ENCODE data around the gene LRRC18. TPM values are rescaled to one million over a fixed set of nuclear protein-coding genes. Genes with fewer than 3 reads are reported as not detected.

The LRRC18 gene
- total RNA-seq, 1 donor from 2014 or later, result not detected

- ATAC-seq (ENCODE audit: poor library complexity), result no peak
- intact Hi-C loops (cut with DNase I), result no loop called here
Observed at GRCh38 chr10:48894911-48895802, 44.5 kb downstream of the LRRC18 start.

GRCh38 chr10:48890888-48891850 is 48.5 kb downstream of the LRRC18 start:
- DNase-seq (no peak), ATAC-seq (ENCODE audit: poor library complexity) (no peak)
- intact Hi-C loops (cut with DNase I), result no loop called here

More at GRCh38 chr10:48894911-48895802, 44.5 kb downstream of the LRRC18 start:
- DNase-seq, result no peak

GRCh38 chr10:48887982-48888381 is 51.7 kb downstream of the LRRC18 start:
- ATAC-seq (ENCODE audit: poor library complexity) (no peak), DNase-seq (no peak)
- intact Hi-C loops (cut with DNase I), result no loop called here

GRCh38 chr10:48885376-48885775 is 54.3 kb downstream of the LRRC18 start:
- intact Hi-C loops (cut with DNase I), result no loop called here
- no peak for ATAC-seq (ENCODE audit: poor library complexity)
- DNase-seq, result no peak

- intact Hi-C loops (cut with DNase I), result no loop called here
- DNase-seq (no peak), ATAC-seq (ENCODE audit: poor library complexity) (no peak)
Observed at GRCh38 chr10:48884179-48885045, 55.2 kb downstream of the LRRC18 start.

GRCh38 chr10:48883701-48884100 is 55.9 kb downstream of the LRRC18 start:
- DNase-seq, result no peak
- no peak for ATAC-seq (ENCODE audit: poor library complexity)
- intact Hi-C loops (cut with DNase I), result no loop called here

- ATAC-seq (ENCODE audit: poor library complexity), result no peak
- DNase-seq, result no peak
- intact Hi-C loops (cut with DNase I), result no loop called here
Observed at GRCh38 chr10:48882881-48883280, 56.8 kb downstream of the LRRC18 start.

GRCh38 chr10:48881937-48882336 is 57.7 kb downstream of the LRRC18 start:
- intact Hi-C loops (cut with DNase I), result no loop called here
- ATAC-seq (ENCODE audit: poor library complexity), result no peak
- DNase-seq, result no peak

GRCh38 chr10:48880016-48880705 is 59.5 kb downstream of the LRRC18 start:
- DNase-seq (no peak), ATAC-seq (ENCODE audit: poor library complexity) (no peak)
- intact Hi-C loops (cut with DNase I), result no loop called here

GRCh38 chr10:48879451-48879850 is 60.2 kb downstream of the LRRC18 start:
- intact Hi-C loops (cut with DNase I), result no loop called here
- DNase-seq (no peak), ATAC-seq (ENCODE audit: poor library complexity) (no peak)

- no peak for ATAC-seq (ENCODE audit: poor library complexity)
- no peak for DNase-seq
- intact Hi-C loops (cut with DNase I), result no loop called here
Observed at GRCh38 chr10:48878091-48878490, 61.5 kb downstream of the LRRC18 start.

- no peak for DNase-seq
- intact Hi-C loops (cut with DNase I), result no loop called here
- no peak for ATAC-seq (ENCODE audit: poor library complexity)
Observed at GRCh38 chr10:48872234-48872633, 67.4 kb downstream of the LRRC18 start.

Small RNAs within 50 kb of the gene (microRNA-seq; reads per million reads assigned to microRNA genes)
- not detected for gene MIR4294

Other genes with a start within 250 kb of the LRRC18 start
- gene VSTM4, start 175.7 kb upstream of the LRRC18 start, total RNA-seq, result 22.4 TPM
- not detected for gene FAM170B, start 194.2 kb upstream of the LRRC18 start, total RNA-seq
- gene TMEM273, start 248.6 kb upstream of the LRRC18 start, total RNA-seq, result 28.5 TPM

Measured in Right ventricle myocardium superior (tissue), 1 donor.